Measurements from ENCODE around the gene HSPB8. TPM values are rescaled to one million over a fixed set of nuclear protein-coding genes. Genes with fewer than 3 reads are reported as not detected.

Gene HSPB8
- total RNA-seq, 6 experiments from 2014 or later = 0.68 to 15.9 (median 2.5) TPM

DNA sequence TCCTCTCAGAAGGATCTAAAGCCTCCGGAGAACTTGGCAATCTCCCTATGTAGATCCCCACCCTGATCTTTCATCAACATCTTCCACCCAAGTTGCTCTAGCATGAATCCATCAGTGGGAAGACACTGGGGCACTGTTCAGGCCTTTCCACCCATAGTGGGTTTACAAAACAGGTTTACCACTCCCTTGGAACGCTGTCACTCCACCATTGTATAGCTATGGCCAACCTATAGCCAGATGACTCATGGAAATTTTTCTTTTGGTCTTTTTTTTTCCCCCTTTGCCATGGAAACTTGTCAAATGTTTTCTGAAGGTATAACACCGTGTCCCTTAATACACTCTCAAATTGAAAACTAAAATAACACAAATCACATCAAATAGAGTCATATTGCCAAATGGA is 10.8 kb upstream of the HSPB8 start:
- H3K27ac ChIP-seq = no peak overlapping the region
- no peaks in the 10 kb centered on the region for H3K36me3 ChIP-seq
- DNase-seq = no peak
- no peak for ATAC-seq
- intact Hi-C loops (cut with DNase I) = no loop called here
- TF ChIP-seq, protein P1, sequence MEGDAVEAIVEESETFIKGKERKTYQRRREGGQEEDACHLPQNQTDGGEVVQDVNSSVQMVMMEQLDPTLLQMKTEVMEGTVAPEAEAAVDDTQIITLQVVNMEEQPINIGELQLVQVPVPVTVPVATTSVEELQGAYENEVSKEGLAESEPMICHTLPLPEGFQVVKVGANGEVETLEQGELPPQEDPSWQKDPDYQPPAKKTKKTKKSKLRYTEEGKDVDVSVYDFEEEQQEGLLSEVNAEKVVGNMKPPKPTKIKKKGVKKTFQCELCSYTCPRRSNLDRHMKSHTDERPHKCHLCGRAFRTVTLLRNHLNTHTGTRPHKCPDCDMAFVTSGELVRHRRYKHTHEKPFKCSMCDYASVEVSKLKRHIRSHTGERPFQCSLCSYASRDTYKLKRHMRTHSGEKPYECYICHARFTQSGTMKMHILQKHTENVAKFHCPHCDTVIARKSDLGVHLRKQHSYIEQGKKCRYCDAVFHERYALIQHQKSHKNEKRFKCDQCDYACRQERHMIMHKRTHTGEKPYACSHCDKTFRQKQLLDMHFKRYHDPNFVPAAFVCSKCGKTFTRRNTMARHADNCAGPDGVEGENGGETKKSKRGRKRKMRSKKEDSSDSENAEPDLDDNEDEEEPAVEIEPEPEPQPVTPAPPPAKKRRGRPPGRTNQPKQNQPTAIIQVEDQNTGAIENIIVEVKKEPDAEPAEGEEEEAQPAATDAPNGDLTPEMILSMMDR (IDR thresholded peaks at IDR 0.05) = no peak
- TF ChIP-seq POLR2A (IDR thresholded peaks at IDR 0.05) = no peak
- H3K9me3 ChIP-seq = no peaks in the 10 kb centered on the region
- no peaks in the 10 kb centered on the region for H3K27me3 ChIP-seq
- no peak overlapping the region for H3K4me3 ChIP-seq
- no peaks in the 10 kb centered on the region for H3K4me1 ChIP-seq
- 61% methylated on average over 2 of the region's 3 CpGs for WGBS (ENCODE audit: insufficient coverage, low coverage, low lambda C conversion rate, missing lambda C conversion rate)

DNA sequence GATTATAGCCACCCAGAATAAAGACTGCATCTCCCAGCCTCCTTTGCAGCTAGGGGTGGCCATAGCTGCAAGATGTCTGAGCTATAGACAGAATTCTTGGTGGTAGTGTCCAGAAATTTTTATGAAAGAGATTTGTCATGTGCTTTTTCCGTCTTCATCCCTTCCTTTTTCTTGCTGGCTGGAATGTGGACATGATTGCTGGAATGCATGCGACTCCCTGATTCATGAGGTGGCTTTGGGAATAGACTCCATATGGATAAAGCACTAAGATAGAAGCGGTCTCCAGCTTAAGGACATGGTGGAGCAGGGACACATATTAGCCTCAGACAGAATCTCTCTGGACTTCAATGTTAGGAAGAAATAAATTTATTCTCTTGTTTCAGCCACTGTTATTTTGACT is 10.0 kb upstream of the HSPB8 start:
- no peak overlapping the region for H3K4me3 ChIP-seq
- no peak for DNase-seq
- H3K27ac ChIP-seq = no peak overlapping the region
- no peaks in the 10 kb centered on the region for H3K4me1 ChIP-seq
- intact Hi-C loops (cut with DNase I) = no loop called here
- TF ChIP-seq, protein P1 (IDR thresholded peaks at IDR 0.05) = no peak
- no peak for TF ChIP-seq POLR2A (IDR thresholded peaks at IDR 0.05)
- H3K9me3 ChIP-seq = no peaks in the 10 kb centered on the region
- WGBS (ENCODE audit: insufficient coverage, low coverage, low lambda C conversion rate, missing lambda C conversion rate) = 49% methylated on average over 3 of the region's 3 CpGs
- H3K27me3 ChIP-seq = no peaks in the 10 kb centered on the region
- H3K36me3 ChIP-seq = no peaks in the 10 kb centered on the region
- ATAC-seq = no peak

DNA sequence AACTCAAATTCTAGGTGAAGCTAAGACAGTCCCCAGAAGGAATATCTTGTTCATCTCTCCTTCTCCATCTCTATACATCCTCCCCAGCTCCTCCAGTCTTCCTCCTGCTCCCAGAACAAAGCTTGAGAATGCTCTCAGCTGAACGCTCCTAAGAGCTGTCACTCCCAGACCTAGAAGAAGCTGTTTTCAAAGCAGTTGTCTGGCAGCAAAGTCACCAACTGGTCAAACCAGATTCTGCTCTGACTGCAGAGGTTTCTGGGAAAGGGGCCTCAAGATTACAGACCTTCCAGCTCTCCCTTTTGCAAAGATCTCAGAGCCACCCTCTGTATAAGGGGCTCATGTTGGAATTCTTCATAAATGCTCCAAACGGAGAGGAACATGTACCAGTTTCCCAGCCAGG is 9.6 kb upstream of the HSPB8 start:
- Histone ChIP-seq H3K4me1 (no peaks in the 10 kb centered on the region), H3K27me3 (no peaks in the 10 kb centered on the region), H3K27ac (no peak overlapping the region), H3K9me3 (no peaks in the 10 kb centered on the region), H3K4me3 (no peak overlapping the region), H3K36me3 (no peaks in the 10 kb centered on the region)
- intact Hi-C loops (cut with DNase I) = no loop called here
- DNase-seq (no peak), ATAC-seq (no peak)
- TF ChIP-seq, protein P1 (IDR thresholded peaks at IDR 0.05) = no peak
- TF ChIP-seq POLR2A (IDR thresholded peaks at IDR 0.05) = no peak
- 28% methylated on average over 2 of the region's 2 CpGs for WGBS (ENCODE audit: insufficient coverage, low coverage, low lambda C conversion rate, missing lambda C conversion rate)

DNA sequence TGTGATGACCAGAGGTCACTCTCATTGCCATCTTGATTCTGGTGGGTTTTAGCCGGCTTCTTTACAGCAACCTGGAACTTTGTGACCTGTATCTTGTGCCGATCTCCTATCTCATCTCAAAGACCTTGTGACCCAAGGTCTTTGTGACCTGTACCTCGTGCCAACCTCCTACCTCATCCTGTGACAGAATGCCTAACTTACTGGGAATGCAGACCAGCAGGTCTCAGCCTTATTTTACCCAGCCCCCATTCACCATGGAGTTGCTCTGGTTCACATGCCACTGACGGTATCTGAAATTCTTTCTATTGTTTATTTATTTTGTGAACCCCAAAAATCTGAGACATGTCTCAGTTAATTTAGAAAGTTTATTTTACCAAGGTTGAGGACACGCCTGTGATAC is 7.4 kb upstream of the HSPB8 start:
- WGBS (ENCODE audit: insufficient coverage, low coverage, low lambda C conversion rate, missing lambda C conversion rate) = 50% methylated on average over 5 of the region's 5 CpGs

More for the DNA sequence above, 7.4 kb upstream of the HSPB8 start:
- intact Hi-C loops (cut with DNase I) = no loop called here
- Histone ChIP-seq H3K9me3 (no peaks in the 10 kb centered on the region), H3K4me3 (no peak overlapping the region), H3K27me3 (no peaks in the 10 kb centered on the region), H3K27ac (no peak overlapping the region), H3K4me1 (no peaks in the 10 kb centered on the region), H3K36me3 (no peaks in the 10 kb centered on the region)
- TF ChIP-seq POLR2A (IDR thresholded peaks at IDR 0.05) = no peak
- TF ChIP-seq, protein P1 (IDR thresholded peaks at IDR 0.05) = no peak
- ATAC-seq (no peak), DNase-seq (no peak)

All from right lobe of liver (tissue), 6 donors.